ENCODE data around the gene PFKFB2. TPM values are rescaled to one million over a fixed set of nuclear protein-coding genes. Genes with fewer than 3 reads are reported as not detected.

PFKFB2 gene
- total RNA-seq, 2 experiments from 2014 or later, result 3.2 to 4.0 TPM

DNA sequence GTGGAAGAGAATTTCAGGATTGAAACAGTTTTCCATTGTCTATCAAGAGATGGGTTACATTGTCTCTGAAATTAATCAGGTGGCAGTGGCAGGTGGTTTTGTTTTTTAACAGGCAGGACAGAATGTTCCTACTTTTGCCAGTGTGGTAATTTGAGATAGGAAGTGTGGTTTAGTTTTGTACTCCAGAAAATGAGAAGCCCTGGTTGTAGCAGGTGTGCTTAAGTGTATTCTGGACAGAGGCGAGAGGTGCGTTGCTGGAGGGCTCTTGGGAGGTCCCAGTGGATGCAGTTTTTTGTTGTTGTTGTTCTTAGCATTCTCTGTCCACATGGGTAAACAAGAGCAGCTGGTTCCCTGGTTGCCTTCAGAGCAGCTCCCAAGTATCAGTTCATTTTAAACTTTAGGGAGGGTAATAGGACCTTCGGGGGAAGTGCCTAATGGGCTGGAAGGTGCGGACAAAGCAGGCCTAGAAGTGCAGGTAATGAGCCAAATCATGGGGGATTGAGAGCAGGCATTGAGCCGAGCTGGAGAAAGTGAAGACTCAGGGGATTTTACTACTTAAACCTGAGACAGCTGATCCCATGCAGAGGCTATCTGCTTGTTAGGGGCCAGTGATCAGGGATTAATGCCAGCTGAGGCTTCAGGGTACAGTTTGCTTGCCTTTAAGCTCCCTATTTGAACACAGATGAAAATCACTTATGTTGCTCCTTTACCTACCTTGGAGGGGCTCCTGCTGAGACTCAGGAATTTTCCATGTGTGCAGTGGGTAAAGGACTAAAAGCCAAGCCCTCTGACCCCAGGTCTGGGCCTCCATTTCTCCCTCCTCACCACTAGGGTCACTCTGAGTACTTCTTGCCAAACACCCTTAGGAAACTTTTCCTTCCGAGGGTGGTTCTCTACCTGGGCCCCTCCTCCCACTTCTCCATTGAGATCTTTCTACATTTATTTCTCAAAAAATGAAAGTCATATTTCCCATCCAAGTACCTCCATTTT, 6.1 kb downstream of the PFKFB2 start:
- Histone ChIP-seq H3K36me3 (ENCODE audit: insufficient read depth, low read length) (peaks cover 8% of the 10 kb centered on the region), H3K9me3 (ENCODE audit: control insufficient read depth in 1 of 2, insufficient read depth in 1 of 2, low read length in 2 of 2) (no peaks in the 10 kb centered on the region), H3K27me3 (ENCODE audit: control insufficient read depth in 1 of 2, insufficient read depth in 2 of 2, low read length in 2 of 2) (no peaks in the 10 kb centered on the region), H3K4me1 (ENCODE audit: insufficient read depth, low read length) (no peaks in the 10 kb centered on the region), H3K4me3 (ENCODE audit: low read length) (no peak overlapping the region), H3K27ac (ENCODE audit: low read depth in 1 of 2, low read length in 2 of 2) (no peak overlapping the region)
- no peaks in the 10 kb centered on the region for H3K27me3 Mint-ChIP-seq
- no peaks in the 10 kb centered on the region for H3K9me3 Mint-ChIP-seq
- peaks cover 10% of the 10 kb centered on the region for H3K4me1 Mint-ChIP-seq (ENCODE audit: low read depth)
- intact Hi-C loops (cut with DNase I, micrococcal nuclease), result loop anchor here in 1 of 2 experiments (10.0 kb wide), 1 partner anchor 696 kb away; the partner anchor contains the start of gene CD46
- no peak for ATAC-seq (ENCODE audit: poor library complexity)
- H3K4me3 Mint-ChIP-seq, result no peak overlapping the region
- no peak for DNase-seq
- CTCF ChIA-PET, result interaction anchor here (4.5 kb wide), 1 partner anchor 10 kb away, joined by 12 read pairs; no protein-coding TSS in a partner anchor
- no peak overlapping the region for H3K27ac Mint-ChIP-seq
- POLR2A ChIA-PET, result no interaction called here
- no peak for TF ChIP-seq CTCF (IDR thresholded peaks at IDR 0.05)
- peaks cover 23% of the 10 kb centered on the region for H3K36me3 Mint-ChIP-seq (ENCODE audit: low read depth)

DNA sequence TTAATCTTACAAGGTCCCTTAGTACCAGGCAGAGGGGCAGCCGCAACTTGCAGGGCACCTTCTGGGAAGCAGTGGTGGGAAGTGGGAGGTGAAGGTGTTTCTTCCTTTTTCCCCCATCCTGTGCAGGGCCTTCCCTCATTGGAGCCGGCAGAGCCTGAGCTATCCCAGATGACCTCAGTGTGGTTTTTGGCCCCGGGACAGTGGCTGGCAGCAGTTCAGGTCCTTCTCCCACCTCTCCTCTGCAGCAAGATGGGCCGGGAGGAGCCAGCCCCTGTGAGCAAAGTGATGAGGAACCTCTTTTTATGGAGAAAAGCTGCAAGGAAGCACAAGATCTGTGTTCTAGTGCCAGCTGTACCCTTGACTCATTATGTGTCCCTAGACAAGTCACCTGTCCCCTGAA, 6.8 kb downstream of the PFKFB2 start:
- Mint-ChIP-seq H3K27me3 (no peaks in the 10 kb centered on the region), H3K27ac (no peak overlapping the region), H3K4me3 (no peak overlapping the region), H3K36me3 (ENCODE audit: low read depth) (peaks cover 24% of the 10 kb centered on the region), H3K4me1 (ENCODE audit: low read depth) (peaks cover 3% of the 10 kb centered on the region), H3K9me3 (no peaks in the 10 kb centered on the region)
- ChIA-PET POLR2A (no interaction called here), CTCF (interaction anchor here (4.5 kb wide), 1 partner anchor 11 kb away, joined by 12 read pairs; no protein-coding TSS in a partner anchor)
- H3K27ac ChIP-seq (ENCODE audit: low read depth in 1 of 2, low read length in 2 of 2), result no peak overlapping the region
- DNase-seq, result no peak
- no peaks in the 10 kb centered on the region for H3K4me1 ChIP-seq (ENCODE audit: insufficient read depth, low read length)
- H3K27me3 ChIP-seq (ENCODE audit: control insufficient read depth in 1 of 2, insufficient read depth in 2 of 2, low read length in 2 of 2), result no peaks in the 10 kb centered on the region
- no peak for TF ChIP-seq CTCF (IDR thresholded peaks at IDR 0.05)
- no peak for ATAC-seq (ENCODE audit: poor library complexity)
- intact Hi-C loops (cut with DNase I, micrococcal nuclease), result loop anchor here in 1 of 2 experiments (10.0 kb wide), 1 partner anchor 695 kb away; the partner anchor contains the start of gene CD46
- no peaks in the 10 kb centered on the region for H3K9me3 ChIP-seq (ENCODE audit: control insufficient read depth in 1 of 2, insufficient read depth in 1 of 2, low read length in 2 of 2)
- H3K4me3 ChIP-seq (ENCODE audit: low read length), result no peak overlapping the region
- H3K36me3 ChIP-seq (ENCODE audit: insufficient read depth, low read length), result peaks cover 8% of the 10 kb centered on the region

DNA sequence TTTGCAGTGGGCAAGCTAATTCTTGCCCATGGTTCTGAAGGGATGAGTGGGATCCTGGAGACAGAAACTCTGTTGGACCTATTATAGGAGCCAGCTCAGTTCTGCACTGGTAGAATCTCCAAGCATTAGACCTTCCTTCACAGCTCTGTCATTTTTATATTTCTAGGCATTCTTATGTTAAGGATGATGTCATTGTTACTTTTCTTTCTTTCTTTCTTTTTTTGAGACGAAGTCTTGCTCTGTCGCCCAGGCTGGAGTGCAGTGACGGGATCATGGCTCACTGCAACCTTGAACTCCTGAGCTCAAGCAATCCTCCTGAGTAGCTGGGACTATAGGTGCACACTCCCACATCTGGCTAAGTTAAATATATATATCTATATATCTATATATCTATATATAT, 7.5 kb downstream of the PFKFB2 start:
- ChIA-PET CTCF (interaction anchor here (4.5 kb wide), 1 partner anchor 11 kb away, joined by 12 read pairs; no protein-coding TSS in a partner anchor), POLR2A (interaction anchor here (0.6 kb wide), 1 partner anchor 20 kb away, joined by 3 read pairs; no protein-coding TSS in a partner anchor)
- ATAC-seq (ENCODE audit: poor library complexity) (no peak), DNase-seq (no peak)
- H3K4me3 ChIP-seq (ENCODE audit: low read length), result no peak overlapping the region
- no peaks in the 10 kb centered on the region for H3K27me3 Mint-ChIP-seq
- H3K9me3 Mint-ChIP-seq, result no peaks in the 10 kb centered on the region
- no peaks in the 10 kb centered on the region for H3K27me3 ChIP-seq (ENCODE audit: control insufficient read depth in 1 of 2, insufficient read depth in 2 of 2, low read length in 2 of 2)
- TF ChIP-seq CTCF (IDR thresholded peaks at IDR 0.05), result no peak
- no peak overlapping the region for H3K27ac ChIP-seq (ENCODE audit: low read depth in 1 of 2, low read length in 2 of 2)
- no peak overlapping the region for H3K27ac Mint-ChIP-seq
- H3K4me1 ChIP-seq (ENCODE audit: insufficient read depth, low read length), result no peaks in the 10 kb centered on the region
- H3K36me3 Mint-ChIP-seq (ENCODE audit: low read depth), result peaks cover 25% of the 10 kb centered on the region
- H3K4me3 Mint-ChIP-seq, result no peak overlapping the region
- H3K4me1 Mint-ChIP-seq (ENCODE audit: low read depth), result no peaks in the 10 kb centered on the region
- no peaks in the 10 kb centered on the region for H3K9me3 ChIP-seq (ENCODE audit: control insufficient read depth in 1 of 2, insufficient read depth in 1 of 2, low read length in 2 of 2)
- H3K36me3 ChIP-seq (ENCODE audit: insufficient read depth, low read length), result peaks cover 8% of the 10 kb centered on the region
- intact Hi-C loops (cut with DNase I, micrococcal nuclease), result no loop called here
